ENCODE measurements around the gene C5orf47. TPM values are rescaled to one million over a fixed set of nuclear protein-coding genes. Genes with fewer than 3 reads are reported as not detected.

The C5orf47 gene
- total RNA-seq, 1 experiment from 2014 or later = 0.09 TPM

- DNase-seq = no peak
- Mint-ChIP-seq H3K27me3 (ENCODE audit: low read depth) (no peaks in the 10 kb centered on the region), H3K36me3 (ENCODE audit: insufficient read depth in 1 of 3, low read depth in 3 of 3) (peaks cover 7 to 22% (median 18%) of the 10 kb centered on the region in 3 experiments; a peak in 6 of 7 replicates), H3K4me1 (peaks cover 0 to 4% of the 10 kb centered on the region in 2 experiments; a peak in 2 of 4 replicates), H3K27ac (0 out of 7 replicates have a peak overlapping the region, but pooled peaks of 1 of the 3 experiments have one; percentile 31), H3K9me3 (no peaks in the 10 kb centered on the region), H3K4me3 (no peak overlapping the region)
- H2AK5ac ChIP-seq (ENCODE audit: insufficient read length, low read length) = no peak overlapping the region
- no peak overlapping the region for H4K8ac ChIP-seq (replicated peaks; ENCODE audit: insufficient read length, low read depth, low read length)
- TF ChIP-seq CTCF (conservative IDR thresholded peaks at IDR 0.05) = no peak
- no peak overlapping the region for H2BK15ac ChIP-seq (ENCODE audit: low read depth, low read length)
- WGBS (ENCODE audit: extremely low coverage, insufficient read length, low lambda C conversion rate) = no CpG with 5 or more reads among the region's 6 CpGs
- H3K56ac ChIP-seq (ENCODE audit: insufficient read length, low read depth, low read length) = no peak overlapping the region
- H3K18ac ChIP-seq (ENCODE audit: insufficient read length, low read depth, low read length) = no peak overlapping the region
- no peak overlapping the region for H3K14ac ChIP-seq (ENCODE audit: insufficient read depth, low read length)
- H3K79me2 ChIP-seq (ENCODE audit: insufficient read depth, low read length) = no peaks in the 10 kb centered on the region
- no peak overlapping the region for H3K4me2 ChIP-seq (ENCODE audit: insufficient read depth, insufficient read length, low read length)
- H2BK20ac ChIP-seq (ENCODE audit: low read depth, low read length, poor library complexity, severe bottlenecking) = no peak overlapping the region
- H3K79me1 ChIP-seq (ENCODE audit: insufficient read depth, low read depth, low read length, poor library complexity, severe bottlenecking) = no peaks in the 10 kb centered on the region
- H2BK12ac ChIP-seq (ENCODE audit: insufficient read length, low read depth, low read length) = no peak overlapping the region
- H2BK120ac ChIP-seq (ENCODE audit: low read depth, low read length, poor library complexity, severe bottlenecking) = no peak overlapping the region
- no peak overlapping the region for H3K4ac ChIP-seq (ENCODE audit: low read depth, low read length)
- no peak overlapping the region for H3K9ac ChIP-seq (ENCODE audit: extremely low read depth, insufficient read length, low read length)
- no peak overlapping the region for H3K27ac ChIP-seq (ENCODE audit: insufficient read length, low read depth, low read length)
- H3K27me3 ChIP-seq (ENCODE audit: insufficient read depth, low read length) = no peaks in the 10 kb centered on the region
- H3K23me2 ChIP-seq (ENCODE audit: insufficient read length, low read depth, low read length, poor library complexity, severe bottlenecking) = no peaks in the 10 kb centered on the region
- no peak overlapping the region for H2AFZ ChIP-seq (ENCODE audit: low read length)
- no peaks in the 10 kb centered on the region; the same call in 1 of the 2 replicates for H3K4me1 ChIP-seq (ENCODE audit: insufficient read depth, low read length)
- H3T11ph ChIP-seq (ENCODE audit: low read length) = no peak overlapping the region
- H4K91ac ChIP-seq (ENCODE audit: insufficient read length, low read depth, low read length) = no peak overlapping the region
- no peak overlapping the region for H2BK5ac ChIP-seq (ENCODE audit: insufficient read length, low read length)
- no peaks in the 10 kb centered on the region for H4K20me1 ChIP-seq (ENCODE audit: control insufficient read depth, insufficient read depth, insufficient read length)
- no peaks in the 10 kb centered on the region for H3K9me3 ChIP-seq (ENCODE audit: control insufficient read depth, low read depth, low read length)
- H4K5ac ChIP-seq (ENCODE audit: insufficient read length, low read depth, low read length) = no peak overlapping the region
- H3K23ac ChIP-seq (ENCODE audit: insufficient read length, low read depth, low read length) = no peak overlapping the region
Observed at GRCh38 chr5:173954671-173955521, 34.1 kb upstream of the C5orf47 start.
